Hepatocyte (in vitro differentiated cells): ENCODE data around the gene KIAA1549. TPM values are rescaled to one million over a fixed set of nuclear protein-coding genes. Genes with fewer than 3 reads are reported as not detected.
"Not testable (repeated sequence)": the region's sequence is repeated elsewhere in the genome, so short reads cannot be mapped to it uniquely, and the experiment has no call there.

Source experiments
- DNase-seq: peaks from one replicate; pipeline ENCODE4 v3.0.0-alpha.2; 2016; ENCODE audit warnings: low spot score
- H2AFZ ChIP-seq: fragments of 200-600 bp; sonication (generic); 2 replicates; pipeline ENCODE4 v1.6.0; 2016; ENCODE audit warnings: antibody characterized with exemption, mild to moderate bottlenecking
- H3K27ac ChIP-seq: fragments of 200-600 bp; sonication (generic); 2 replicates; pipeline ENCODE4 v1.5.1; 2016; ENCODE audit warnings: mild to moderate bottlenecking
- H3K27me3 ChIP-seq: fragments of 200-600 bp; sonication (generic); 2 replicates; pipeline ENCODE4 v1.6.1; 2016
- H3K36me3 ChIP-seq: fragments of 200-600 bp; sonication (generic); replicated peaks from 2 replicates; pipeline ENCODE4 v1.5.1; 2016; ENCODE audit warnings: low read depth; ENCODE audit not compliant: insufficient read depth
- H3K4me1 ChIP-seq: fragments of 200-600 bp; sonication (generic); 2 replicates; pipeline ENCODE4 v1.5.1; 2016; ENCODE audit warnings: mild to moderate bottlenecking, moderate library complexity; ENCODE audit not compliant: insufficient read depth
- H3K4me2 ChIP-seq: fragments of 200-600 bp; sonication (generic); 2 replicates; pipeline ENCODE4 v1.6.0; 2016
- H3K4me3 ChIP-seq: fragments of 200-600 bp; sonication (generic); 2 replicates; pipeline ENCODE4 v1.5.1; 2016; ENCODE audit warnings: mild to moderate bottlenecking
- H3K79me2 ChIP-seq: fragments of 200-600 bp; sonication (generic); 2 replicates; pipeline ENCODE4 v1.6.0; 2017; ENCODE audit warnings: mild to moderate bottlenecking
- H3K9me2 ChIP-seq: fragments of 200-600 bp; sonication (generic); replicated peaks from 2 replicates; pipeline ENCODE4 v1.6.0; 2017; ENCODE audit warnings: mild to moderate bottlenecking; ENCODE audit not compliant: insufficient read depth
- H3K9me3 ChIP-seq: fragments of 200-600 bp; sonication (generic); 2 replicates; pipeline ENCODE4 v1.5.1; 2016; ENCODE audit warnings: low read depth, mild to moderate bottlenecking
- H4K20me1 ChIP-seq: fragments of 200-600 bp; sonication (generic); 2 replicates; pipeline ENCODE4 v1.6.0; 2016; ENCODE audit warnings: mild to moderate bottlenecking; ENCODE audit not compliant: insufficient read depth, poor library complexity, severe bottlenecking
- EZH2 ChIP-seq: fragments of 200-600 bp; sonication (generic); IDR thresholded peaks from 2 replicates; pipeline ENCODE4 v1.6.1; 2016; ENCODE audit warnings: antibody characterized with exemption, mild to moderate bottlenecking, borderline replicate concordance
- EZH2phosphoT487 ChIP-seq: fragments of 200-600 bp; sonication (generic); IDR thresholded peaks from one replicate; pipeline ENCODE4 v1.6.1; 2018; ENCODE audit warnings: antibody characterized with exemption, mild to moderate bottlenecking, low read depth, moderate library complexity; ENCODE audit not compliant: unreplicated experiment, severe bottlenecking
- WGBS: methylation state at CpG from one replicate; pipeline ENCODE4 v1.1.6; 2016; ENCODE audit warnings: low lambda C conversion rate; ENCODE audit errors: missing lambda C conversion rate; 5-methylcytosine and 5-hydroxymethylcytosine counted together
- polyA plus RNA-seq: library from polyadenylated mRNA; unstranded; fragments of >200 nt; fragmentation: Nextera tagmentation; extraction: Ambion mirVana; gene quantifications from 2 replicates; pipeline ENCODE4 v1.2.1, GENCODE V29; 2016
- total RNA-seq: library from RNA; depleted of rRNA; stranded (reverse); fragments of >200 nt; gene quantifications from 2 replicates; pipeline ENCODE4 v1.2.3, GENCODE V29; 2014
- TF ChIP-seq, protein P1 (sequence below): fragments of 200-600 bp; sonication (generic); IDR thresholded peaks from 2 replicates; pipeline ENCODE4 v1.5.1; 2016; ENCODE audit warnings: antibody characterized with exemption, mild to moderate bottlenecking; ENCODE audit not compliant: poor library complexity

The KIAA1549 gene
- total and polyA plus RNA-seq, 2 experiments from 2014 or later = 3.4 to 7.3 TPM

DNA sequence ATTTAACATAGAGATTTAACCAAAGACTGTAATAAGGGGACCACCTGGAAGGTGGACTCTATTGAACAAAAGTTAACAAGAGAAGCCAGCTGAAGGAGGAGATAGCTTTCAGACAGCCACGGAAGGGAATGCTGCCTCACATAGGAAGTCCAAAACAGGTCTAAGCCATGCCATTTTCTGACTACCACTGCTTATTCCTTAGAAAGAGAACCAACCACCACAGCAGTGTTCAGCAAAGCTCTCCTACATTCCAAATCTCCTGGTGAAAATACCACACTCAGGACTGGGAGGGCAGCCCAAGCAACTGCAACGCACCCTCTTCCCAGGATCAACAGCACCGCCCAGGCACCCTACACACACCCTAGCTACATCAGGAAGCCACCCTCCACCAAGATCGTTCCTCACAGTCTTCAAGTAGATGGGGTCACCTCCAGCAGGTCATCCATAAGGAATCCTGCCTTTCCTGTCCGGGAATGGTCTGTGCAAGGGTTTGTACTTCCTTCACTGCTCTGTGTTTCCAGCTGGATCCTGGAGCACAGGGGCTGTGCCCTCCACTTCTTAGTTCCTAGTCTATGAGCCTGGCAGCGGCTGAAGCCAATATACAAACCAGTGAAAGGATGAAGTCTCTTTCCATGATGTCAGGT is 2.5 kb downstream of the KIAA1549 start:
- Histone ChIP-seq H3K79me2 (peaks cover 60% of the 10 kb centered on the region), H3K27ac (no peak overlapping the region), H3K4me3 (no peak overlapping the region), H2AFZ (no peak overlapping the region), H3K36me3 (no peaks in the 10 kb centered on the region), H3K9me2 (no peaks in the 10 kb centered on the region), H3K9me3 (no peaks in the 10 kb centered on the region), H3K4me1 (peaks cover 20% of the 10 kb centered on the region), H3K4me2 (no peak overlapping the region), H4K20me1 (peaks cover 3% of the 10 kb centered on the region), H3K27me3 (no peaks in the 10 kb centered on the region)
- no peak for DNase-seq
- 84% methylated on average over 6 of the region's 6 CpGs for WGBS
- TF ChIP-seq EZH2 = no peak
- TF ChIP-seq EZH2phosphoT487 = no peak
- TF ChIP-seq, protein P1, sequence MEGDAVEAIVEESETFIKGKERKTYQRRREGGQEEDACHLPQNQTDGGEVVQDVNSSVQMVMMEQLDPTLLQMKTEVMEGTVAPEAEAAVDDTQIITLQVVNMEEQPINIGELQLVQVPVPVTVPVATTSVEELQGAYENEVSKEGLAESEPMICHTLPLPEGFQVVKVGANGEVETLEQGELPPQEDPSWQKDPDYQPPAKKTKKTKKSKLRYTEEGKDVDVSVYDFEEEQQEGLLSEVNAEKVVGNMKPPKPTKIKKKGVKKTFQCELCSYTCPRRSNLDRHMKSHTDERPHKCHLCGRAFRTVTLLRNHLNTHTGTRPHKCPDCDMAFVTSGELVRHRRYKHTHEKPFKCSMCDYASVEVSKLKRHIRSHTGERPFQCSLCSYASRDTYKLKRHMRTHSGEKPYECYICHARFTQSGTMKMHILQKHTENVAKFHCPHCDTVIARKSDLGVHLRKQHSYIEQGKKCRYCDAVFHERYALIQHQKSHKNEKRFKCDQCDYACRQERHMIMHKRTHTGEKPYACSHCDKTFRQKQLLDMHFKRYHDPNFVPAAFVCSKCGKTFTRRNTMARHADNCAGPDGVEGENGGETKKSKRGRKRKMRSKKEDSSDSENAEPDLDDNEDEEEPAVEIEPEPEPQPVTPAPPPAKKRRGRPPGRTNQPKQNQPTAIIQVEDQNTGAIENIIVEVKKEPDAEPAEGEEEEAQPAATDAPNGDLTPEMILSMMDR = no peak

DNA sequence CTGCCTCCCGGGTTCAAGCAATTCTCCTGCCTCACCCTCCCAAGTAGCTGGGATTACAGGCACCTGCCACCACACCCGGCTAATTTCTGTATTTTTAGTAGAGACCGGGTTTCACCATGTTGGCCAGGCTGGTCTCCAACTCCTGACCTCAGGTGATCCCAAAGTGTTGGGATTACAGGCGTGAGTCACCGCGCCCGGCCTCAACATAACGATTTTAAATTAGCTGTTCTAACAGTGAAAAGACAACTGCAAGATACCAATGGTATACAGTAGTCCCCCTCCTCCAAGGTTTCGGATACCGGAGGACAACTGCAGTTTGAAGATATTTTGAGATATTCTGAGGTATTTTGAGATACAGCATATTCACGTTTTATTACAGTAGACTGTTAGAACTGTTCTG is 5.0 kb downstream of the KIAA1549 start:
- not testable (repeated sequence) for H3K4me2 ChIP-seq
- H3K79me2 ChIP-seq = peaks cover 81% of the 10 kb centered on the region

DNA sequence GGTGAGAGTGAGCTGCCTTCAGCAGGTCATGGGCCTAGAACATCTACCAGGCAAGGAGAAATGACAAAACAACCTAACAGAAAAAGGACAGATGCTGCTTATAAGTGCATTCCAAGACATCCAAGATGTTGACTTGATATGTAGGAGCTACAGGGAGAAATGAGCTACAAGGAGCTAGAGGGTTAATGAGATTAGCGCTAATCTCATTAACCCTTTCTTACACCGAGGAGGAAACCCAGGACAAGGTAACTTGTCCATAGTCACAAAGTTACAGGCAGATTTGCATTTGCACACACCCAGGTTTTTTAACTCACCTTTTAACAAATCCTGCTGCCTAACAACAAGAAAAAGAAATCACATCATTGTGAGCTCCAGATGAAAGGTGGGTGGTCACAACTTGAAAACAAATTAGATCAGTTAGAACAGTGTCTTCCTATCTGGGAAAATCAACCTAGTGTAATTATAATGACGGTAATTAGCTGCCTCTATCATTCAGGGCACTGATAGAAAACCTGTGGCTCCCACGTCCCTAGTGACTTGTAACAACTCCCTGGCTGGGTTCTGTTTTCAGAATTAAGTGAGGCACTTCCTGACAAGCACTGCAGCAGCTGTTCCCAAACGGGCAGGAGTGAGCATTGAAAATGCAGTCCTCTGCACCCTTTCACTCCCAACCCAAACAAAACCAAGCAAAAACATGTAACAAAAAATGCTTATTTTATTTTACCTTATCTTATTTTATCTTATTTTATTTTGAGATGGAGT is 5.7 kb downstream of the KIAA1549 start:
- Histone ChIP-seq H3K9me3 (no peaks in the 10 kb centered on the region), H3K4me3 (no peak overlapping the region), H3K79me2 (peaks cover 81% of the 10 kb centered on the region), H3K4me1 (peaks cover 20% of the 10 kb centered on the region), H2AFZ (no peak overlapping the region), H4K20me1 (peaks cover 3% of the 10 kb centered on the region), H3K4me2 (no peak overlapping the region), H3K27me3 (no peaks in the 10 kb centered on the region), H3K9me2 (no peaks in the 10 kb centered on the region), H3K36me3 (no peaks in the 10 kb centered on the region), H3K27ac (no peak overlapping the region)
- TF ChIP-seq EZH2 (no peak), EZH2phosphoT487 (no peak)
- TF ChIP-seq, protein P1 = no peak
- WGBS = 33% methylated on average over 5 of the region's 5 CpGs
- no peak for DNase-seq

More for the DNA sequence above, 5.0 kb downstream of the KIAA1549 start:
- not testable (repeated sequence) for H3K36me3 ChIP-seq, H3K27me3 ChIP-seq, H2AFZ ChIP-seq, H4K20me1 ChIP-seq, DNase-seq, H3K9me2 ChIP-seq, H3K9me3 ChIP-seq, H3K4me3 ChIP-seq, H3K27ac ChIP-seq
- H3K4me1 ChIP-seq = peaks cover 20% of the 10 kb centered on the region
- 77% methylated on average over 11 of the region's 11 CpGs for WGBS

DNA sequence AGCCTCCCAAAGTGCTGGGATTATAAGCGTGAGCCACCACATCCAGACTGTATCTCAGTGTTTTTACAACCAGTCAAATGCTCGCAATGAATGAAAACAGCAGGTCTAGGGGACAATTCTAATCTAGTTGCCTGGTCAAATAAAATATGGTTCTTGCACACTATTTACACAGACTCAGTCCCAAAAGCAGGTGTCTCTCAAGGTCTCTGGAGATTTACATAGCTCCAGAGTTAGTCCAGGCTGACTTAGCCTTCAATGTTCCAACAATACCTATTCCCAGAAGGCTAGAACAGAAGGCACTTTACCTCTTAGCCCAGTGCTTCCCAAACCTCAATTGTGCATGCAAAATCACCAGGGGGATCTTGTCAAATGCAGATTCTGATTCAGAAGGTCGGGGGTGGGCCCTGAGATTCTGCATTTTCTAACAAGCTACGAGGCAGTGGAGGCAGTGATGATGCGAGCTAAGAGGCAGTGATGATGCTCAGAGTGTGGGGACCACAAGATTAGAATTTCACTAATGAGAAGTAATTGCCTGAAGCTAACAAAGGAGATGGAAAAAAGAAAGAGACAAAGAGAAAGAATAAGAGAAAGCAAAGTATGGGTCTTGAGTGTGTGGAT is 6.4 kb downstream of the KIAA1549 start:
- Histone ChIP-seq H3K4me3 (no peak overlapping the region), H3K4me2 (no peak overlapping the region), H3K9me3 (no peaks in the 10 kb centered on the region), H4K20me1 (peaks cover 3% of the 10 kb centered on the region), H3K9me2 (no peaks in the 10 kb centered on the region), H3K79me2 (peaks cover 78% of the 10 kb centered on the region), H3K4me1 (peaks cover 17% of the 10 kb centered on the region), H3K36me3 (no peaks in the 10 kb centered on the region), H3K27ac (no peak overlapping the region), H2AFZ (no peak overlapping the region), H3K27me3 (no peaks in the 10 kb centered on the region)
- WGBS = 74% methylated on average over 5 of the region's 5 CpGs
- no peak for DNase-seq
- TF ChIP-seq, protein P1 = no peak
- TF ChIP-seq EZH2 = no peak
- no peak for TF ChIP-seq EZH2phosphoT487
